GM21360 (cell line): ENCODE results near the gene ZNF333.

ENCODE experiments used
- ATAC-seq: cut with Tn5 transposase; IDR thresholded peaks from one replicate; pipeline ENCODE4 v1.9.1; 2021; ENCODE audit warnings: mild to moderate bottlenecking, moderate library complexity; ENCODE audit not compliant: unreplicated experiment

The ZNF333 gene

GRCh38 chr19:14689598-14690503 is at the start of gene ZNF333:
ZNF333 (plus strand) TSS chr19:14690048; CDS start chr19:14693492, 3,444 bp downstream.
- peak; percentile 78 for ATAC-seq

- ATAC-seq: no peak
Observed at GRCh38 chr19:14648506-14648905, 41.3 kb upstream of the ZNF333 start.

GRCh38 chr19:14649020-14649419 is 40.8 kb upstream of the ZNF333 start:
- no peak for ATAC-seq

GRCh38 chr19:14650161-14650560 is 39.7 kb upstream of the ZNF333 start:
- no peak for ATAC-seq

- ATAC-seq: no peak
Observed at GRCh38 chr19:14654786-14655560, 34.9 kb upstream of the ZNF333 start.

GRCh38 chr19:14655726-14656125 is 34.1 kb upstream of the ZNF333 start:
- no peak for ATAC-seq

- no peak for ATAC-seq
Observed at GRCh38 chr19:14659874-14660489, 29.9 kb upstream of the ZNF333 start.

- no peak for ATAC-seq
Observed at GRCh38 chr19:14661372-14661924, 28.4 kb upstream of the ZNF333 start.

- no peak for ATAC-seq
Observed at GRCh38 chr19:14669940-14670339, 19.9 kb upstream of the ZNF333 start.

- ATAC-seq: no peak
Observed at GRCh38 chr19:14670408-14670807, 19.4 kb upstream of the ZNF333 start.

- ATAC-seq: no peak
Observed at GRCh38 chr19:14672188-14672872, 17.5 kb upstream of the ZNF333 start.

- ATAC-seq: no peak
Observed at GRCh38 chr19:14673088-14673487, 16.8 kb upstream of the ZNF333 start.

- ATAC-seq: no peak
Observed at GRCh38 chr19:14674764-14675163, 15.1 kb upstream of the ZNF333 start, which contains the start of gene ADGRE3. ADGRE3 (minus strand) TSS chr19:14674844; CDS start chr19:14674770, 74 bp downstream.

- no peak for ATAC-seq
Observed at GRCh38 chr19:14676762-14677161, 13.1 kb upstream of the ZNF333 start.

- ATAC-seq: no peak
Observed at GRCh38 chr19:14677464-14677863, 12.4 kb upstream of the ZNF333 start.

- ATAC-seq: no peak
Observed at GRCh38 chr19:14678199-14678598, 11.6 kb upstream of the ZNF333 start.

GRCh38 chr19:14682084-14682483 is 7.8 kb upstream of the ZNF333 start:
- ATAC-seq: no peak

- ATAC-seq: no peak
Observed at GRCh38 chr19:14683439-14683838, 6.4 kb upstream of the ZNF333 start.

- no peak for ATAC-seq
Observed at GRCh38 chr19:14686411-14686810, 3.4 kb upstream of the ZNF333 start.

- no peak for ATAC-seq
Observed at GRCh38 chr19:14694641-14695266, 4.9 kb downstream of the ZNF333 start.
